GM12878 (cell line): Measurements from ENCODE around the gene B3GALNT2. TPM values are rescaled to one million over a fixed set of nuclear protein-coding genes. Genes with fewer than 3 reads are reported as not detected.

Experiments used
- ATAC-seq: fragments of 200-7000 bp; cut with Tn5 transposase; 3 replicates; pipeline ENCODE4 v1.9.1; 2020; ENCODE audit warnings: mild to moderate bottlenecking, moderate library complexity
- BruUV-seq: library from RNA; stranded (reverse); fragments of 400-500 nt; replicated peaks from 2 replicates; lab custom pipeline; 2021; lab: Mats Ljungman, UMichigan
- CTCF ChIA-PET: fragments of 300-600 bp; sonication (Branson Sonifier 250); formaldehyde crosslinking; extraction: SDS; loops from one replicate; lab custom pipeline; 2021; ENCODE audit warnings: inconsistent platforms; lab: Yijun Ruan, JAX
- POLR2A ChIA-PET: fragments of 350-600 bp; formaldehyde crosslinking; extraction: SDS; loops from one replicate; lab custom pipeline; 2021; ENCODE audit warnings: inconsistent platforms; lab: Charles Lee
- RAD21 ChIA-PET: fragments of 300-600 bp; sonication (Branson Sonifier 250); formaldehyde crosslinking; loops from one replicate; lab custom pipeline; 2023; ENCODE audit warnings: antibody characterized with exemption; ENCODE audit not compliant: unreplicated experiment; lab: Charles Lee
- SMC1A ChIA-PET: fragments of 300-600 bp; sonication (Branson Sonifier 250); formaldehyde crosslinking; loops from one replicate; lab custom pipeline; 2023; ENCODE audit not compliant: unreplicated experiment, uncharacterized antibody; lab: Charles Lee
- DNase-seq: peaks from one replicate; pipeline ENCODE4 v3.0.0-alpha.2; 2011; ENCODE audit warnings: low read depth, low spot score
- FAIRE-seq: peaks from 3 replicates; lab custom pipeline; 2011; peaks lifted over from hg19 to GRCh38; lab: Jason Lieb, UNC
- H2AFZ ChIP-seq: 2 replicates; pipeline ENCODE4 v1.6.0; 2011; ENCODE audit warnings: low read depth, low read length, control low read depth; ENCODE audit not compliant: control insufficient read depth
- H3K27ac ChIP-seq: 2 replicates; pipeline ENCODE4 v1.5.1; 2011; ENCODE audit warnings: control low read depth; ENCODE audit not compliant: control insufficient read depth, insufficient read depth
- H3K27me3 ChIP-seq, 2 experiments: replicated peaks in 1 of 2; 2 replicates each; pipeline versions ENCODE4 v1.6.0 to v1.6.1; 2011; ENCODE audit warnings: low read length in 1 of 2; ENCODE audit not compliant: control insufficient read depth in 2 of 2, insufficient read depth in 2 of 2
- H3K36me3 ChIP-seq, 2 experiments: 2 replicates each; pipeline ENCODE4 v1.5.1; 2011; ENCODE audit warnings: low read length in 1 of 2; ENCODE audit not compliant: control insufficient read depth in 2 of 2, insufficient read depth in 2 of 2
- H3K4me1 ChIP-seq: 2 replicates; pipeline ENCODE4 v1.6.1; 2011; ENCODE audit warnings: mild to moderate bottlenecking, low read length, moderate library complexity, mixed read lengths; ENCODE audit not compliant: control insufficient read depth, insufficient read depth
- H3K4me2 ChIP-seq: 2 replicates; pipeline ENCODE4 v1.6.0; 2011; ENCODE audit warnings: control low read depth; ENCODE audit not compliant: control insufficient read depth, insufficient read depth
- H3K4me3 ChIP-seq: fragments of 200-600 bp; sonication (generic); 2 replicates; pipeline ENCODE4 v1.5.1; 2016
- H3K79me2 ChIP-seq: 2 replicates; pipeline ENCODE4 v1.6.0; 2011; ENCODE audit warnings: low read length; ENCODE audit not compliant: control insufficient read depth, insufficient read depth
- H3K9ac ChIP-seq: 2 replicates; pipeline ENCODE4 v1.8.0; 2011; ENCODE audit warnings: low read length, control low read depth, mixed read lengths; ENCODE audit not compliant: control insufficient read depth, insufficient read depth
- H3K9me3 ChIP-seq: replicated peaks from 3 replicates; pipeline ENCODE4 v1.5.1; 2011; ENCODE audit warnings: mild to moderate bottlenecking, low read length; ENCODE audit not compliant: control insufficient read depth, insufficient read depth
- H4K20me1 ChIP-seq: 2 replicates; pipeline ENCODE4 v1.6.0; 2011; ENCODE audit not compliant: control insufficient read depth, insufficient read depth
- BCL11A ChIP-seq: IDR thresholded peaks from 2 replicates; pipeline ENCODE4 v1.6.1; 2011; ENCODE audit warnings: low read depth, low read length
- EP300 ChIP-seq, 2 experiments: fragments of 150-350 bp in 1 of 2; IDR thresholded peaks; 2 replicates each; pipeline ENCODE4 v1.6.1; 2011 to 2012; ENCODE audit warnings: low read depth in 2 of 2, low read length in 2 of 2, borderline replicate concordance in 1 of 2, improper control_type of control experiment in 1 of 2, inconsistent platforms in 1 of 2; ENCODE audit not compliant: control insufficient read depth in 1 of 2
- HCFC1 ChIP-seq: fragments of 150-350 bp; IDR thresholded peaks from 2 replicates; pipeline ENCODE4 v1.6.1; 2014; ENCODE audit warnings: low read length
- HDGF ChIP-seq: fragments of 450-650 bp; IDR thresholded peaks from 2 replicates; pipeline ENCODE4 v1.6.1; 2016; ENCODE audit warnings: antibody characterized with exemption
- IRF4 ChIP-seq: IDR thresholded peaks from 2 replicates; pipeline ENCODE4 v1.6.1; 2011; ENCODE audit warnings: low read depth, low read length
- JUNB ChIP-seq: IDR thresholded peaks from 2 replicates; pipeline ENCODE4 v1.6.1; 2016; ENCODE audit warnings: antibody characterized with exemption, mild to moderate bottlenecking
- KLF5 ChIP-seq: fragments of 450-650 bp; IDR thresholded peaks from 2 replicates; pipeline ENCODE4 v1.6.1; 2014; ENCODE audit warnings: mild to moderate bottlenecking; ENCODE audit not compliant: partially characterized antibody
- MYC ChIP-seq: IDR thresholded peaks from 2 replicates; pipeline ENCODE4 v1.6.1; 2011; ENCODE audit warnings: mild to moderate bottlenecking, low read length, moderate library complexity, inconsistent platforms; ENCODE audit not compliant: insufficient read depth, insufficient replicate concordance, insufficient read length, severe bottlenecking
- NBN ChIP-seq: fragments of 450-650 bp; IDR thresholded peaks from 2 replicates; pipeline ENCODE4 v1.6.1; 2016
- NFIC ChIP-seq: IDR thresholded peaks from 2 replicates; pipeline ENCODE4 v1.6.1; 2012; ENCODE audit warnings: low read depth, mild to moderate bottlenecking, inconsistent platforms, low read length, moderate library complexity
- PAX5 ChIP-seq: IDR thresholded peaks from 2 replicates; pipeline ENCODE4 v1.6.1; 2011; ENCODE audit warnings: low read depth, low read length, borderline replicate concordance
- RAD21 ChIP-seq: IDR thresholded peaks from 2 replicates; pipeline ENCODE4 v1.6.1; 2011; ENCODE audit warnings: mild to moderate bottlenecking, low read depth, low read length, moderate library complexity; ENCODE audit not compliant: insufficient read depth
- RB1 ChIP-seq: fragments of 450-650 bp; formaldehyde crosslinking; IDR thresholded peaks from 2 replicates; pipeline ENCODE4 v1.6.1; 2017; ENCODE audit warnings: mild to moderate bottlenecking, borderline replicate concordance
- SREBF1 ChIP-seq: IDR thresholded peaks from 2 replicates; pipeline ENCODE4 v1.6.1; 2012; ENCODE audit warnings: mild to moderate bottlenecking, low read length
- SREBF2 ChIP-seq: IDR thresholded peaks from 2 replicates; pipeline ENCODE4 v1.6.1; 2012; ENCODE audit warnings: mild to moderate bottlenecking, low read length
- TCF12 ChIP-seq: IDR thresholded peaks from 2 replicates; pipeline ENCODE4 v1.6.1; 2011; ENCODE audit warnings: low read depth, mild to moderate bottlenecking, low read length
- TCF3 ChIP-seq: IDR thresholded peaks from 2 replicates; pipeline ENCODE4 v1.6.1; 2012; ENCODE audit warnings: low read depth, mild to moderate bottlenecking, low read length, borderline replicate concordance; ENCODE audit not compliant: insufficient read depth
- ZBED1 ChIP-seq: IDR thresholded peaks from 2 replicates; pipeline ENCODE4 v1.6.1; 2016; ENCODE audit warnings: borderline replicate concordance
- ZBTB4 ChIP-seq: fragments of 450-650 bp; formaldehyde crosslinking; IDR thresholded peaks from 2 replicates; pipeline ENCODE4 v1.4.0; 2022; ENCODE audit warnings: mild to moderate bottlenecking, moderate library complexity
- ZNF274 ChIP-seq: IDR thresholded peaks from one replicate; pipeline ENCODE4 v1.8.0; 2011; ENCODE audit not compliant: insufficient read length, insufficient read depth
- WGBS: methylation state at CpG from one replicate; pipeline ENCODE4 v1.1.6; 2016; ENCODE audit warnings: low lambda C conversion rate; ENCODE audit not compliant: insufficient replicate concordance, insufficient coverage; ENCODE audit errors: missing lambda C conversion rate; 5-methylcytosine and 5-hydroxymethylcytosine counted together
- in situ Hi-C: fragments of 300-500 bp; cut with MboI; formaldehyde crosslinking; loops from 9 replicates; pipeline ENCODE4 v1.14.3; 2018; ENCODE audit warnings: mixed read lengths
- intact Hi-C: fragments of 100-400 bp; cut with micrococcal nuclease; formaldehyde crosslinking; loops from one replicate; pipeline ENCODE4 v1.14.2; 2022; ENCODE audit not compliant: unreplicated experiment
- polyA plus RNA-seq, 11 experiments: library from polyadenylated mRNA; depleted of rRNA in 4 of 11; unstranded in 6 of 11; stranded (reverse) in 5 of 11; fragments of >200 nt; fragmentation: Nextera tagmentation in 4 of 11; fragmentation: Illumina TruSeq in 1 of 11; extraction: Ambion mirVana in 4 of 11; extraction: Trizol in 1 of 11; gene quantifications; 1 replicate in 1 of 11; 2 replicates in 10 of 11; pipeline versions ENCODE4 v1.2.1 to v1.2.3, GENCODE V29; 2011 to 2016; ENCODE audit warnings: inconsistent platforms in 2 of 11, missing spikeins in 2 of 11, low read depth in 1 of 11
- total RNA-seq, 4 experiments: library from RNA; depleted of rRNA in 3 of 4; stranded (reverse); fragments of >200 nt in 3 of 4; fragmentation: Illumina TruSeq in 1 of 4; extraction: Trizol in 1 of 4; gene quantifications; 2 replicates each; pipeline versions ENCODE4 v1.2.1 to v1.2.3, GENCODE V29; 2013 to 2021
- TF ChIP-seq, protein P1 (sequence below): IDR thresholded peaks from 2 replicates; pipeline ENCODE4 v1.6.1; 2011; ENCODE audit warnings: mild to moderate bottlenecking, low read depth, low read length, moderate library complexity; ENCODE audit not compliant: insufficient replicate concordance

B3GALNT2 gene
- total and polyA plus RNA-seq, 10 of the 15 experiments (the other 5 are each of a cell fraction or from before 2014, with no cell fraction given): 0.77 to 19.7 (median 12.7) TPM

- Histone ChIP-seq H3K4me3 (peak overlapping the region; percentile 85), H3K4me2 (peak overlapping the region; percentile 81), H3K27me3 (no peaks in the 10 kb centered on the region), H3K9ac (peak overlapping the region; percentile 58), H4K20me1 (no peaks in the 10 kb centered on the region), H3K4me1 (peaks cover 6% of the 10 kb centered on the region), H2AFZ (peak overlapping the region; percentile 79), H3K27ac (peak overlapping the region; percentile 62), H3K79me2 (peaks cover 19% of the 10 kb centered on the region), H3K36me3 (no peaks in the 10 kb centered on the region), H3K9me3 (no peaks in the 10 kb centered on the region)
- in situ Hi-C loops (no loop called here), intact Hi-C loops (loop anchor here (1.0 to 10.0 kb wide), 4 partner anchors 10 to 339 kb away; partner anchors contain the start of genes ARID4B and GGPS1)
- ATAC-seq: no peak
- ChIA-PET RAD21 (interaction anchor here (1.0 to 3.1 kb wide), 10 partner anchors 9 to 1003 kb away, joined by 3 to 20 read pairs (median 4); partner anchors contain the start of genes ARID4B and GGPS1), CTCF (interaction anchor here (1.0 to 2.9 kb wide), 4 partner anchors 9 to 280 kb away, joined by 3 to 18 read pairs (median 6); no protein-coding TSS in a partner anchor), POLR2A (no interaction called here), SMC1A (interaction anchor here (0.6 to 2.3 kb wide), 7 partner anchors 9 to 281 kb away, joined by 3 to 8 read pairs (median 3); no protein-coding TSS in a partner anchor)
- no TSS peak for BruUV-seq
- peak; percentile 31 for FAIRE-seq
- no peak for DNase-seq
- 2% methylated on average over 5 of the region's 5 CpGs for WGBS
- no peak for TF ChIP-seq KLF5
- peak; percentile 73; the same call in 1 of the 2 replicates for TF ChIP-seq IRF4
- TF ChIP-seq NBN: no peak
- TF ChIP-seq ZBTB4 (CRISPR knock-in tag): no peak
- no peak for TF ChIP-seq PAX5
- TF ChIP-seq BCL11A: 0 out of 2 replicates have a peak, but pooled peaks have one; percentile 12
- TF ChIP-seq EP300 (IDR thresholded peaks at IDR 0.05; ENCODE audit: borderline replicate concordance in 1 of 2, control insufficient read depth in 1 of 2, low read depth in 2 of 2, low read length in 2 of 2): no peak
- TF ChIP-seq ZBED1: no peak
- TF ChIP-seq RAD21: no peak
- TF ChIP-seq NFIC: peak; percentile 45
- no peak for TF ChIP-seq MYC
- TF ChIP-seq JUNB: peak; percentile 85
- TF ChIP-seq, protein P1, sequence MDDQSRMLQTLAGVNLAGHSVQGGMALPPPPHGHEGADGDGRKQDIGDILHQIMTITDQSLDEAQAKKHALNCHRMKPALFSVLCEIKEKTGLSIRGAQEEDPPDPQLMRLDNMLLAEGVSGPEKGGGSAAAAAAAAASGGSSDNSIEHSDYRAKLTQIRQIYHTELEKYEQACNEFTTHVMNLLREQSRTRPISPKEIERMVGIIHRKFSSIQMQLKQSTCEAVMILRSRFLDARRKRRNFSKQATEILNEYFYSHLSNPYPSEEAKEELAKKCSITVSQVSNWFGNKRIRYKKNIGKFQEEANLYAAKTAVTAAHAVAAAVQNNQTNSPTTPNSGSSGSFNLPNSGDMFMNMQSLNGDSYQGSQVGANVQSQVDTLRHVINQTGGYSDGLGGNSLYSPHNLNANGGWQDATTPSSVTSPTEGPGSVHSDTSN: no peak
- no peak for TF ChIP-seq ZNF274
- no peak for TF ChIP-seq RB1
- TF ChIP-seq SREBF1: no peak
- no peak for TF ChIP-seq HDGF
- TF ChIP-seq TCF3: no peak
- TF ChIP-seq SREBF2: no peak
- peak; percentile 73 for TF ChIP-seq TCF12
- TF ChIP-seq HCFC1: no peak
Observed at GRCh38 chr1:235502601-235503402, 1.4 kb downstream of the B3GALNT2 start.
